ENCODE data around the gene CDCA3.

- TF ChIP-seq, protein P1, sequence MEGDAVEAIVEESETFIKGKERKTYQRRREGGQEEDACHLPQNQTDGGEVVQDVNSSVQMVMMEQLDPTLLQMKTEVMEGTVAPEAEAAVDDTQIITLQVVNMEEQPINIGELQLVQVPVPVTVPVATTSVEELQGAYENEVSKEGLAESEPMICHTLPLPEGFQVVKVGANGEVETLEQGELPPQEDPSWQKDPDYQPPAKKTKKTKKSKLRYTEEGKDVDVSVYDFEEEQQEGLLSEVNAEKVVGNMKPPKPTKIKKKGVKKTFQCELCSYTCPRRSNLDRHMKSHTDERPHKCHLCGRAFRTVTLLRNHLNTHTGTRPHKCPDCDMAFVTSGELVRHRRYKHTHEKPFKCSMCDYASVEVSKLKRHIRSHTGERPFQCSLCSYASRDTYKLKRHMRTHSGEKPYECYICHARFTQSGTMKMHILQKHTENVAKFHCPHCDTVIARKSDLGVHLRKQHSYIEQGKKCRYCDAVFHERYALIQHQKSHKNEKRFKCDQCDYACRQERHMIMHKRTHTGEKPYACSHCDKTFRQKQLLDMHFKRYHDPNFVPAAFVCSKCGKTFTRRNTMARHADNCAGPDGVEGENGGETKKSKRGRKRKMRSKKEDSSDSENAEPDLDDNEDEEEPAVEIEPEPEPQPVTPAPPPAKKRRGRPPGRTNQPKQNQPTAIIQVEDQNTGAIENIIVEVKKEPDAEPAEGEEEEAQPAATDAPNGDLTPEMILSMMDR (IDR thresholded peaks at IDR 0.05) = no peak
- TF ChIP-seq POLR2A (IDR thresholded peaks at IDR 0.05) = no peak
Measured at GRCh38 chr12:6834873-6835272, 16.2 kb downstream of the CDCA3 start.
